ENCODE results near the gene ZCCHC2. TPM values are rescaled to one million over a fixed set of nuclear protein-coding genes. Genes with fewer than 3 reads are reported as not detected.

The ZCCHC2 gene
- polyA plus RNA-seq, 1 donor (not counting 4 experiments of a cell fraction or from before 2014, with no cell fraction given), result 12.9 TPM

DNA sequence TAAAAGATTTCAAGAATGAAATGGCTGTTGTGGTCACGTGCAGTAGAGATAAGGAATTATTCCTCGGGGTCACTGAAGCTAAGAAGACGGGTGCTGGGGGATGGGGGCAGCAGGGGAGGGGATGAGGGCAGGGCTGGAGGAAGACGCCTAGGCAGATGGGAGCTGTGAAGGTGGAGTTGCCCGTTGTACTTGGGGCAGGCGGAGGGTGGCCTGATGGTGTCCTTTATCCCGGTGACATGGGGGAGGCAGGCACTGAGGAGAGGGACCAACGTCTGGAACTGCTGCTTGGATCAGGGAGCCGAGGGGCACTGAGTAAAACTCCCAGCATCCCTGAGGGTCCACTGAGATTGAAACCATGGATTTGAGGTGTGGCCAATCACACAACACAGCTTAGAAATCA lies 64.9 kb downstream of the ZCCHC2 start:
- dilution Hi-C loops (cut with MboI; ENCODE audit: extremely low pct_ligation_motif_present, low sequenced_read_pairs), result no loop called here
- H3K4me3 ChIP-seq (ENCODE audit: control insufficient read depth in 2 of 3, extremely low read depth in 1 of 3, insufficient read depth in 2 of 3, low read depth in 1 of 3, low read length in 3 of 3), result no peak overlapping the region
- no peak for FAIRE-seq

DNA sequence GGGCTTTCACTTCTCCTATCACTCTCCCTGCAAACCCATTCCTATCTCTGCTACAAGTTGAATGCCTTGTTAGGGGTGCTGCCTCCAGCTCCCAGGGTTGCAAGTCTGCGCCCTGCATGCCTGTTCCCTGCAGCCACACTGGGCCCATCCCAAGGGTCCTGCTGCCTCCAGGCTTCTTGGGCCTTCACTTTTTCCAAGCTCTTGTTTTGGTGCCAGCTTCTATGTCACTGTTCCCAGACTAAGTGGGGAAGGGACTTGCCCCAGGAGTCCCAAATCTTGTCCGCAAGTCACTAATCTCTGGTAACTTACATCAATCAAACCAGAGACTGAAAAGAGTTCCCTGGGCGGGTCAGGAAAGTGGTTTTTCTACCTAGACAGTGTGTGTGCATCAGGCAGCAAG lies 65.4 kb downstream of the ZCCHC2 start:
- FAIRE-seq (no peak), DNase-seq (ENCODE audit: low read depth, low spot score) (no peak)
- Histone ChIP-seq H3K4me2 (ENCODE audit: control insufficient read depth, extremely low read depth, insufficient read depth, low read depth, low read length) (no peak overlapping the region), H3K4me1 (ENCODE audit: control insufficient read depth, extremely low read depth, insufficient read depth, low read length) (no peaks in the 10 kb centered on the region), H3K79me2 (ENCODE audit: control insufficient read depth, insufficient read depth, low read length) (no peaks in the 10 kb centered on the region), H3K27ac (ENCODE audit: control insufficient read depth, insufficient read depth, low read length) (no peak overlapping the region), H3K27me3 (ENCODE audit: control insufficient read depth, extremely low read depth, insufficient read depth, low read length) (no peaks in the 10 kb centered on the region), H3K4me3 (ENCODE audit: control insufficient read depth in 2 of 3, extremely low read depth in 1 of 3, insufficient read depth in 2 of 3, low read depth in 1 of 3, low read length in 3 of 3) (no peak overlapping the region), H3K36me3 (ENCODE audit: control insufficient read depth in 2 of 2, extremely low read depth in 1 of 2, insufficient read depth in 2 of 2, low read length in 2 of 2) (peaks cover 2 to 9% of the 10 kb centered on the region in 2 experiments), H3K9ac (ENCODE audit: control insufficient read depth, extremely low read depth, insufficient read depth, low read length) (no peak overlapping the region), H3K9me1 (ENCODE audit: control insufficient read depth, extremely low read depth, insufficient read depth, low read length) (no peaks in the 10 kb centered on the region), H4K20me1 (ENCODE audit: control insufficient read depth, extremely low read depth, insufficient read depth, low read length) (no peaks in the 10 kb centered on the region), H2AFZ (ENCODE audit: control insufficient read depth, low read length) (no peak overlapping the region), H3K9me3 (ENCODE audit: control insufficient read depth, low read depth, low read length) (no peaks in the 10 kb centered on the region)
- dilution Hi-C loops (cut with MboI; ENCODE audit: extremely low pct_ligation_motif_present, low sequenced_read_pairs), result no loop called here
- TF ChIP-seq, protein P1, sequence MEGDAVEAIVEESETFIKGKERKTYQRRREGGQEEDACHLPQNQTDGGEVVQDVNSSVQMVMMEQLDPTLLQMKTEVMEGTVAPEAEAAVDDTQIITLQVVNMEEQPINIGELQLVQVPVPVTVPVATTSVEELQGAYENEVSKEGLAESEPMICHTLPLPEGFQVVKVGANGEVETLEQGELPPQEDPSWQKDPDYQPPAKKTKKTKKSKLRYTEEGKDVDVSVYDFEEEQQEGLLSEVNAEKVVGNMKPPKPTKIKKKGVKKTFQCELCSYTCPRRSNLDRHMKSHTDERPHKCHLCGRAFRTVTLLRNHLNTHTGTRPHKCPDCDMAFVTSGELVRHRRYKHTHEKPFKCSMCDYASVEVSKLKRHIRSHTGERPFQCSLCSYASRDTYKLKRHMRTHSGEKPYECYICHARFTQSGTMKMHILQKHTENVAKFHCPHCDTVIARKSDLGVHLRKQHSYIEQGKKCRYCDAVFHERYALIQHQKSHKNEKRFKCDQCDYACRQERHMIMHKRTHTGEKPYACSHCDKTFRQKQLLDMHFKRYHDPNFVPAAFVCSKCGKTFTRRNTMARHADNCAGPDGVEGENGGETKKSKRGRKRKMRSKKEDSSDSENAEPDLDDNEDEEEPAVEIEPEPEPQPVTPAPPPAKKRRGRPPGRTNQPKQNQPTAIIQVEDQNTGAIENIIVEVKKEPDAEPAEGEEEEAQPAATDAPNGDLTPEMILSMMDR (optimal IDR thresholded peaks at IDR 0.05 in 1 of 3, IDR thresholded peaks at IDR 0.05 in 1 of 3, conservative IDR thresholded peaks at IDR 0.05 in 1 of 3; ENCODE audit: extremely low read depth in 1 of 3, insufficient read depth in 2 of 3, low read length in 3 of 3), result no peak
- TF ChIP-seq EZH2 (IDR thresholded peaks at IDR 0.05; ENCODE audit: low read length), result no peak

More for the DNA sequence above, 64.9 kb downstream of the ZCCHC2 start:
- no peaks in the 10 kb centered on the region for H3K4me1 ChIP-seq (ENCODE audit: control insufficient read depth, extremely low read depth, insufficient read depth, low read length)
- no peaks in the 10 kb centered on the region for H4K20me1 ChIP-seq (ENCODE audit: control insufficient read depth, extremely low read depth, insufficient read depth, low read length)
- H3K27me3 ChIP-seq (ENCODE audit: control insufficient read depth, extremely low read depth, insufficient read depth, low read length), result no peaks in the 10 kb centered on the region
- H3K79me2 ChIP-seq (ENCODE audit: control insufficient read depth, insufficient read depth, low read length), result no peaks in the 10 kb centered on the region
- no peaks in the 10 kb centered on the region for H3K9me1 ChIP-seq (ENCODE audit: control insufficient read depth, extremely low read depth, insufficient read depth, low read length)
- H2AFZ ChIP-seq (ENCODE audit: control insufficient read depth, low read length), result no peak overlapping the region
- DNase-seq (ENCODE audit: low read depth, low spot score), result no peak
- no peak overlapping the region for H3K9ac ChIP-seq (ENCODE audit: control insufficient read depth, extremely low read depth, insufficient read depth, low read length)
- no peak overlapping the region for H3K27ac ChIP-seq (ENCODE audit: control insufficient read depth, insufficient read depth, low read length)
- H3K36me3 ChIP-seq (ENCODE audit: control insufficient read depth in 2 of 2, extremely low read depth in 1 of 2, insufficient read depth in 2 of 2, low read length in 2 of 2), result peaks cover 2 to 9% of the 10 kb centered on the region in 2 experiments
- no peak overlapping the region for H3K4me2 ChIP-seq (ENCODE audit: control insufficient read depth, extremely low read depth, insufficient read depth, low read depth, low read length)
- no peaks in the 10 kb centered on the region for H3K9me3 ChIP-seq (ENCODE audit: control insufficient read depth, low read depth, low read length)
- no peak for TF ChIP-seq EZH2 (IDR thresholded peaks at IDR 0.05; ENCODE audit: low read length)
- TF ChIP-seq, protein P1 (optimal IDR thresholded peaks at IDR 0.05 in 1 of 3, IDR thresholded peaks at IDR 0.05 in 1 of 3, conservative IDR thresholded peaks at IDR 0.05 in 1 of 3; ENCODE audit: extremely low read depth in 1 of 3, insufficient read depth in 2 of 3, low read length in 3 of 3), result no peak
